ENCODE results near the gene POLR2L.

GRCh38 chr11:794766-795633, 47.3 kb downstream of the POLR2L start:
- TF ChIP-seq CTCF (IDR thresholded peaks at IDR 0.05 in 2 of 3, conservative IDR thresholded peaks at IDR 0.05 in 1 of 3; ENCODE audit: borderline replicate concordance in 1 of 3, insufficient read depth in 1 of 3, low read depth in 2 of 3, low read length in 2 of 3) (no peak), YY1 (IDR thresholded peaks at IDR 0.05; ENCODE audit: extremely low read depth, insufficient replicate concordance, low read depth, low read length) (no peak), EZH2 (IDR thresholded peaks at IDR 0.05) (no peak), POLR2A (IDR thresholded peaks at IDR 0.05; ENCODE audit: borderline replicate concordance, extremely low read depth, insufficient read depth, insufficient read length) (no peak), POLR2AphosphoS5 (IDR thresholded peaks at IDR 0.05; ENCODE audit: low read depth, low read length) (0 out of 2 replicates have a peak, but pooled peaks have one; percentile 23), EZH2phosphoT487 (IDR thresholded peaks at IDR 0.05; ENCODE audit: borderline replicate concordance) (no peak), ELF1 (IDR thresholded peaks at IDR 0.05; ENCODE audit: borderline replicate concordance, low read depth) (no peak)
